Liver (tissue), 9 donors: Measurements from ENCODE around the gene TAF13. TPM values are rescaled to one million over a fixed set of nuclear protein-coding genes. Genes with fewer than 3 reads are reported as not detected.

ENCODE experiments used
- DNase-seq: peaks from one replicate; pipeline ENCODE4 v3.0.0-alpha.2; 2017; ENCODE audit warnings: low spot score
- H3K27ac ChIP-seq, 2 donors: one replicate each; pipeline ENCODE4 v1.7.0; 2013; ENCODE audit warnings: inconsistent platforms in 2 of 2, low read length in 2 of 2, control low read depth in 1 of 2, low read depth in 1 of 2, mild to moderate bottlenecking in 1 of 2
- H3K27me3 ChIP-seq, 4 donors: one replicate each; pipeline versions ENCODE4 v1.6.1 to v1.7.0; 2013; ENCODE audit warnings: low read length in 3 of 4, inconsistent platforms in 1 of 4, mild to moderate bottlenecking in 1 of 4, moderate library complexity in 1 of 4; ENCODE audit not compliant: control insufficient read depth in 4 of 4, insufficient read depth in 4 of 4
- H3K36me3 ChIP-seq, 4 donors: one replicate each; pipeline versions ENCODE4 v1.6.1 to v1.7.0; 2013; ENCODE audit warnings: low read length in 3 of 4, mild to moderate bottlenecking in 3 of 4, low read depth in 1 of 4, moderate library complexity in 1 of 4; ENCODE audit not compliant: control insufficient read depth in 4 of 4, insufficient read depth in 3 of 4
- H3K4me1 ChIP-seq, 4 donors: one replicate each; pipeline versions ENCODE4 v1.6.1 to v1.7.0; 2013; ENCODE audit warnings: low read length in 3 of 4, mild to moderate bottlenecking in 3 of 4, moderate library complexity in 1 of 4; ENCODE audit not compliant: control insufficient read depth in 4 of 4, insufficient read depth in 4 of 4
- H3K4me3 ChIP-seq, 3 donors: one replicate each; pipeline versions ENCODE4 v1.6.1 to v1.7.0; 2013; ENCODE audit warnings: low read length in 3 of 3, control low read depth in 1 of 3, low read depth in 1 of 3, mild to moderate bottlenecking in 1 of 3
- H3K9ac ChIP-seq, 2 donors: one replicate each; pipeline ENCODE4 v1.7.0; 2013; ENCODE audit warnings: low read length in 2 of 2, mild to moderate bottlenecking in 2 of 2, moderate library complexity in 2 of 2, control low read depth in 1 of 2, low read depth in 1 of 2
- H3K9me3 ChIP-seq, 4 donors: one replicate each; pipeline versions ENCODE4 v1.6.1 to v1.7.0; 2013; ENCODE audit warnings: low read length in 3 of 4; ENCODE audit not compliant: control insufficient read depth in 4 of 4
- ATF3 ChIP-seq: IDR thresholded peaks from 2 replicates; pipeline ENCODE4 v1.6.1; 2016; ENCODE audit warnings: antibody characterized with exemption
- CTCF ChIP-seq: fragments of 150-350 bp; IDR thresholded peaks from 2 replicates; pipeline ENCODE4 v1.5.1; 2017; ENCODE audit warnings: improper control_type of control experiment, low read depth, low read length; ENCODE audit not compliant: missing input control
- EGR1 ChIP-seq, 2 donors: IDR thresholded peaks; 2 replicates each; pipeline ENCODE4 v1.6.1; 2016 to 2018; ENCODE audit warnings: antibody characterized with exemption in 2 of 2, low read depth in 2 of 2
- FOXA1 ChIP-seq: IDR thresholded peaks from 2 replicates; pipeline ENCODE4 v1.6.1; 2016; ENCODE audit warnings: antibody characterized with exemption
- FOXA2 ChIP-seq: IDR thresholded peaks from 2 replicates; pipeline ENCODE4 v1.6.1; 2016; ENCODE audit warnings: antibody characterized with exemption
- GABPA ChIP-seq, 2 donors: IDR thresholded peaks in 1 of 2; conservative IDR thresholded peaks in 1 of 2; 2 replicates each; pipeline ENCODE4 v1.6.1; 2016; ENCODE audit warnings: antibody characterized with exemption in 2 of 2, mild to moderate bottlenecking in 1 of 2, moderate library complexity in 1 of 2
- HNF4A ChIP-seq, 2 donors: conservative IDR thresholded peaks; 2 replicates each; pipeline ENCODE4 v1.6.1; 2016; ENCODE audit warnings: antibody characterized with exemption in 2 of 2, mild to moderate bottlenecking in 2 of 2
- HNF4G ChIP-seq: IDR thresholded peaks from 2 replicates; pipeline ENCODE4 v1.6.1; 2016; ENCODE audit warnings: antibody characterized with exemption
- JUND ChIP-seq, 2 donors: IDR thresholded peaks; 2 replicates each; pipeline ENCODE4 v1.6.1; 2016; ENCODE audit warnings: antibody characterized with exemption in 2 of 2
- MAX ChIP-seq: IDR thresholded peaks from 2 replicates; pipeline ENCODE4 v1.6.1; 2016; ENCODE audit warnings: antibody characterized with exemption
- NR2F2 ChIP-seq: IDR thresholded peaks from 2 replicates; pipeline ENCODE4 v1.6.1; 2016; ENCODE audit warnings: antibody characterized with exemption
- RAD21 ChIP-seq, 2 donors: IDR thresholded peaks; 2 replicates each; pipeline ENCODE4 v1.6.1; 2016; ENCODE audit warnings: antibody characterized with exemption in 2 of 2, mild to moderate bottlenecking in 2 of 2
- REST ChIP-seq: IDR thresholded peaks from 2 replicates; pipeline ENCODE4 v1.6.1; 2016; ENCODE audit warnings: antibody characterized with exemption, mild to moderate bottlenecking
- RXRA ChIP-seq, 2 donors: IDR thresholded peaks; 2 replicates each; pipeline ENCODE4 v1.6.1; 2017 to 2018; ENCODE audit warnings: antibody characterized with exemption in 2 of 2, mild to moderate bottlenecking in 1 of 2
- SP1 ChIP-seq: IDR thresholded peaks from 2 replicates; pipeline ENCODE4 v1.6.1; 2018; ENCODE audit warnings: antibody characterized with exemption, mild to moderate bottlenecking
- TAF1 ChIP-seq: conservative IDR thresholded peaks from 2 replicates; pipeline ENCODE4 v1.6.1; 2016; ENCODE audit warnings: antibody characterized with exemption, mild to moderate bottlenecking
- YY1 ChIP-seq: IDR thresholded peaks from 2 replicates; pipeline ENCODE4 v1.6.1; 2016; ENCODE audit warnings: antibody characterized with exemption, mild to moderate bottlenecking
- ZBTB33 ChIP-seq: IDR thresholded peaks from 2 replicates; pipeline ENCODE4 v1.6.1; 2016; ENCODE audit warnings: antibody characterized with exemption
- WGBS: extraction: QIAGEN DNeasy Blood & Tissue Kit; methylation state at CpG from one replicate; pipeline ENCODE4 v1.1.7; 2013; 5-methylcytosine and 5-hydroxymethylcytosine counted together
- polyA plus RNA-seq, 2 donors: library from polyadenylated mRNA; stranded (reverse) in 1 of 2; unstranded in 1 of 2; fragments of 200-250 nt in 1 of 2; fragments of >200 nt in 1 of 2; fragmentation: Nextera tagmentation in 1 of 2; extraction: Ambion mirVana in 1 of 2; gene quantifications; one replicate each; pipeline versions ENCODE4 v1.2.1 to v1.2.3, GENCODE V29; 2013 to 2015
- total RNA-seq, 2 donors: library from RNA; depleted of rRNA; stranded (reverse); fragments of >200 nt; gene quantifications; one replicate each; pipeline ENCODE4 v1.2.3, GENCODE V29; 2014
- donor health status: healthy.
- donor health status: healthy.
- donor health status: healthy.
- donor health status: healthy.
- donor health status: healthy.

Gene TAF13
- total and polyA plus RNA-seq, 4 donors, result 17.9 to 31.7 (median 20.2) TPM

GRCh38 chr1:109096120-109096519 is 20.3 kb upstream of the TAF13 start:
- no peak overlapping the region for H3K27ac ChIP-seq
- no peaks in the 10 kb centered on the region for H3K9me3 ChIP-seq
- H3K9ac ChIP-seq, result no peak overlapping the region
- DNase-seq, result no peak
- 55% methylated on average over 1 of the region's 1 CpG for WGBS
- peaks cover 3 to 22% (median 17%) of the 10 kb centered on the region in 4 donors for H3K4me1 ChIP-seq
- no peak for TF ChIP-seq ZBTB33
- no peak for TF ChIP-seq CTCF
- TF ChIP-seq JUND (IDR thresholded peaks at IDR 0.05), result no peak
- TF ChIP-seq FOXA2, result no peak
- no peak for TF ChIP-seq YY1
- TF ChIP-seq MAX, result no peak
- TF ChIP-seq TAF1, result no peak
- TF ChIP-seq RAD21 (IDR thresholded peaks at IDR 0.05), result no peak
- no peak for TF ChIP-seq HNF4A (conservative IDR thresholded peaks at IDR 0.05)
- no peak for TF ChIP-seq ATF3
- TF ChIP-seq GABPA (IDR thresholded peaks at IDR 0.05 in 1 of 2, conservative IDR thresholded peaks at IDR 0.05 in 1 of 2), result no peak
- TF ChIP-seq REST, result no peak
- TF ChIP-seq SP1, result no peak
- TF ChIP-seq FOXA1, result no peak
- no peak for TF ChIP-seq HNF4G
- TF ChIP-seq EGR1 (IDR thresholded peaks at IDR 0.05; ENCODE audit: low read depth in 2 of 2), result no peak
- peaks cover 0 to 16% (median 8%) of the 10 kb centered on the region in 4 donors for H3K36me3 ChIP-seq
- no peak overlapping the region for H3K4me3 ChIP-seq
- no peaks in the 10 kb centered on the region for H3K27me3 ChIP-seq

- H3K9ac ChIP-seq, result no peak overlapping the region
- no peaks in the 10 kb centered on the region for H3K27me3 ChIP-seq
- H3K4me3 ChIP-seq, result no peak overlapping the region
- 95% methylated on average over 1 of the region's 1 CpG for WGBS
- peaks cover 0 to 16% (median 8%) of the 10 kb centered on the region in 4 donors for H3K36me3 ChIP-seq
- H3K9me3 ChIP-seq, result no peaks in the 10 kb centered on the region
- no peak for DNase-seq
- no peak overlapping the region for H3K27ac ChIP-seq
- H3K4me1 ChIP-seq, result peaks cover 3 to 20% (median 17%) of the 10 kb centered on the region in 4 donors
- TF ChIP-seq SP1, result no peak
- no peak for TF ChIP-seq JUND (IDR thresholded peaks at IDR 0.05)
- TF ChIP-seq RXRA (IDR thresholded peaks at IDR 0.05), result no peak
- no peak for TF ChIP-seq REST
- no peak for TF ChIP-seq TAF1
- TF ChIP-seq CTCF, result no peak
- TF ChIP-seq HNF4A (conservative IDR thresholded peaks at IDR 0.05), result no peak
- no peak for TF ChIP-seq ATF3
- TF ChIP-seq YY1, result no peak
- no peak for TF ChIP-seq NR2F2
- TF ChIP-seq FOXA2, result no peak
- TF ChIP-seq FOXA1, result no peak
- no peak for TF ChIP-seq RAD21 (IDR thresholded peaks at IDR 0.05)
These were observed 19.8 kb upstream of the TAF13 start for GRCh38 chr1:109095631-109096030.
